DND-41 (cell line): ENCODE data around the gene IRF3.
A peak's percentile ranks its signal among the peaks of the same experiment; 100 is the strongest.

Source experiments
- CTCF ChIP-seq: IDR thresholded peaks from 2 replicates; pipeline ENCODE4 v1.5.1; 2012; ENCODE audit warnings: borderline replicate concordance, low read length, moderate library complexity, mild to moderate bottlenecking; ENCODE audit not compliant: poor library complexity, severe bottlenecking; ENCODE audit errors: extremely low read depth
- EZH2 ChIP-seq: IDR thresholded peaks from 3 replicates; pipeline ENCODE4 v1.6.1; 2012; ENCODE audit warnings: borderline replicate concordance, low read depth, mild to moderate bottlenecking, moderate library complexity, low read length, inconsistent platforms; ENCODE audit not compliant: severe bottlenecking

GRCh38 chr19:49677901-49678674 lies 12.4 kb upstream of the IRF3 start:
- peak; percentile 87 for TF ChIP-seq CTCF
- TF ChIP-seq EZH2: no peak
